SKM-1 (cell line): ENCODE measurements around the gene GLIPR2.
"Not testable (repeated sequence)": the region's sequence is repeated elsewhere in the genome, so short reads cannot be mapped to it uniquely, and the experiment has no call there.

Source experiments
- DNase-seq: peaks from one replicate; lab custom pipeline; 2025; ENCODE audit not compliant: unreplicated experiment; lab: John Stamatoyannopoulos, UW

Gene GLIPR2

GRCh38 chr9:36161187-36161586 lies 24.7 kb downstream of the GLIPR2 start:
- DNase-seq = no peak

GRCh38 chr9:36162211-36162738 lies 25.7 kb downstream of the GLIPR2 start:
- no peak for DNase-seq

GRCh38 chr9:36163049-36163785 lies 26.7 kb downstream of the GLIPR2 start:
- DNase-seq = no peak

GRCh38 chr9:36163786-36164170 lies 27.2 kb downstream of the GLIPR2 start:
- no peak for DNase-seq

- no peak for DNase-seq
These were observed 27.8 kb downstream of the GLIPR2 start for GRCh38 chr9:36164372-36164771.

DNA sequence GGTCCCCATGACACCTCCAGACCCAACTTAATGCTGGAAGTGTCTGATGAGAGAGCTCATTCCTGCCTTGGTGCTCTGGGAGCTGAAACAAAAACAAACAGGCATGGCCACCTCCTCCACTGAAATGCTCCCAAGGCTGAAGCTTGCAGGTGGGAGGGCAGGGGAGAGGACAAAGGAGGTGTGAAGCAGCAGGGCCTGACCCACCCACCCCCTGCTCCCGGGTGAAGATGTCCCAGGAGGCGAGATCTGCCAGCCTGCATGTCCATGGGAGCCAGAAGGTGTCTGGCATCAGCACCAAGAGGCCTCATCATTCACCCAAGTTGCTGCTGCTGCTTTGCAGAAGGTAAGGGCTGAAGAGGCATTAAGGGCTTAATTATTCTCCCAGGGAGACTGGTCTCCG lies 28.5 kb downstream of the GLIPR2 start:
- DNase-seq = no peak

GRCh38 chr9:36165826-36166167 lies 29.3 kb downstream of the GLIPR2 start:
- no peak for DNase-seq

GRCh38 chr9:36166168-36166927 lies 29.8 kb downstream of the GLIPR2 start:
- peak; percentile 78 for DNase-seq

DNA sequence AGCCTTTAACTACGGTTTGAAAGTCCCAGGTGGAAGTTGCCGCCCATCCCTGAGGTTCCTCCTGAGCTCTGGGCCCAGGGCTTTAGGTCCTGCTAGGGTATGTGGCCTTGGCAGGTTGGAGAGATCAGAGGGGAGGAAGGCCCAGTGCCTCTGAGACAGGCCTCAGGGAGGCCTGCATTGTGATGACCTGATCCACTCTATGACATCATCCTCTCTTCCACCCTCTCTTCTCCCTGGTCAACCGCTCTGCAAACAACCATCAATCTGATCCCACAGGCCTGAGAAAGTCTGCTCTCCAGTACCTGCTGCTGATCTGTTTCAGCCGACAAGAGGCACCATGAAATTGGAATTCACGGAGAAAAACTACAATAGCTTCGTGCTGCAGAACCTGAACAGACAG lies 32.6 kb downstream of the GLIPR2 start, which contains the start of gene CCIN:
Gene CCIN, plus strand, starts transcription at position 223 of the 400 bp plus-strand sequence. Its CDS starts 115 bp downstream, at position 338.
- no peak for DNase-seq

- no peak for DNase-seq
These were observed 33.2 kb downstream of the GLIPR2 start for GRCh38 chr9:36169708-36170107.

DNA sequence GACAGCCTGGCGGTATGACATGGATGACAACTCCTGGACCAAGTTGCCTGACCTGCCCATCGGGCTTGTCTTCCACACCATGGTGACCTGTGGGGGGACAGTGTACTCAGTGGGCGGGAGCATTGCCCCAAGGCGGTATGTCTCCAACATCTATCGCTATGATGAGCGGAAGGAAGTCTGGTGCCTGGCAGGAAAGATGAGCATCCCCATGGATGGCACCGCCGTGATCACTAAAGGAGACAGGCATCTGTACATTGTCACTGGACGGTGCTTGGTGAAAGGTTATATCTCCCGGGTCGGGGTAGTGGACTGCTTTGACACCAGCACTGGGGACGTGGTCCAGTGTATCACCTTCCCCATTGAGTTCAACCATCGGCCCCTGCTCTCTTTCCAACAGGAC lies 34.0 kb downstream of the GLIPR2 start:
- no peak for DNase-seq

GRCh38 chr9:36173861-36174260 lies 37.3 kb downstream of the GLIPR2 start:
- DNase-seq = no peak

DNA sequence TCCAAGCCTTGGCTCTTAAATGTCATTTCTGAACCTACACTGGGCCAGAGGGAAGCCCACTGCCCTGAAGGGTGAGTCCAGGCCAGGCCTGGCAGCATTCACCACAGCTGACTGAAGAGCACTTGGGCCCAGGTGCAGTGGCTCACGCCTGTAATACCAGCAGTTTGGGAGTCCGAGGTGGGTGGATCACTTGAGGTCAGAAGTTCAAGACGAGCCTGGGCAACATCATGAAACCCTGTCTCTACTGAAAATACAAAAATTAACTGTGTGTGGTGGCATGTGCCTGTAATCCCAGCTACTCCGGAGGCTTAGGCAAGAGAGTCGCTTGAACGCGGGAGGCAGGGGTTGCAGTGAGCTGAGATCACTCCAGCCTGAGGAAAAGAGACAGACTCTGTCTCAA lies 37.7 kb downstream of the GLIPR2 start:
- DNase-seq = no peak

GRCh38 chr9:36174731-36175130 lies 38.2 kb downstream of the GLIPR2 start:
- DNase-seq = no peak

GRCh38 chr9:36175209-36175608 lies 38.7 kb downstream of the GLIPR2 start:
- not testable (repeated sequence) for DNase-seq

DNA sequence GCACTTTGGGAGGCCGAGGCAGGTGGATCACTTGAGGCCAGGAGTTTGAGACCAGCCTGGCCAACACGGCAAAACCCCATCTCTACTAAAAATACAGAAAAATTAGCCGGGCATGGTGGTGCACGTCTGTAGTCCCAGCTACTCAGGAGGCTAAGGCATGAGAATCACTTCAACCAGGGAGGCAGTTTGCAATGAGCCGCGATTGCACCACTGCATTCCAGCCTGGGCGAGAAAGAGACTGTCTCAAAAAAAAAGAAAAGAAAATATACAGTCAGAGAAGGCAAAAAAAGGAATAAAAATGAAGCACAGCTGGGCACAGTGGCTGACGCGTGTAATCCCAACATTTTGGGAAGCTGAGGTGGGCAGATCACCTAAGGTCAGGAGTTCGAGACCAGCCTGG lies 40.0 kb downstream of the GLIPR2 start:
- DNase-seq = not testable (repeated sequence)

- DNase-seq = no peak
These were observed 41.0 kb downstream of the GLIPR2 start for GRCh38 chr9:36177571-36177970.

DNA sequence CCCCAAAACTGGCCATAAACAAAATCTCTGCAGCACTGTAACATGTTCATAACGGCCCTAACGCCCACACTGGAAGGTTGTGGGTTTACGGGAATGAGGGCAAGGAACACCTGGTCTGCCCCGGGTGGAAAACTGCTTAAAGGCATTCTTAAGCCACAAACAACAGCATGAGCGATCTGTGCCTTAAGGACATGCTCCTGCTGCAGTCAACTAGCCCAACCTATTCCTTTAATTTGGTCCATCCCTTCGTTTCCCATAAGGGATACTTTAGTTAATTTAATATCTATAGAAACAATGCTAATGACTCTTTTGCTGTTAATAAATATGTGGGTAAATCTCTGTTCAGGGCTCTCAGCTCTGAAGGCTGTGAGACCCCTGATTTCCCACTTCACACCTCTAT lies 43.7 kb downstream of the GLIPR2 start:
- DNase-seq = not testable (repeated sequence)

GRCh38 chr9:36187414-36187813 lies 50.9 kb downstream of the GLIPR2 start:
- DNase-seq = no peak

- DNase-seq = no peak
These were observed 51.7 kb downstream of the GLIPR2 start for GRCh38 chr9:36188212-36188611.

GRCh38 chr9:36189976-36190375 lies 53.4 kb downstream of the GLIPR2 start:
- DNase-seq = no peak
